ENCODE results near the gene FBXO2. TPM values are rescaled to one million over a fixed set of nuclear protein-coding genes. Genes with fewer than 3 reads are reported as not detected.

FBXO2 gene
- total and polyA plus RNA-seq, 10 of the 15 experiments (the other 5 are each of a cell fraction or from before 2014, with no cell fraction given): 0.06 to 0.41 (median 0.18) TPM; not detected in 4

GRCh38 chr1:11684070-11684469, 29.8 kb upstream of the FBXO2 start (continued):
- TF ChIP-seq SUZ12 (IDR thresholded peaks at IDR 0.05; ENCODE audit: unreplicated experiment): no peak
- TF ChIP-seq NR2C1 (IDR thresholded peaks at IDR 0.05): no peak
- no peak for TF ChIP-seq ATF3 (IDR thresholded peaks at IDR 0.05; ENCODE audit: borderline replicate concordance, extremely low read depth, low read depth, low read length)
- TF ChIP-seq STAT3 (IDR thresholded peaks at IDR 0.05; ENCODE audit: low read depth, low read length): no peak
- no peak for TF ChIP-seq RUNX3 (IDR thresholded peaks at IDR 0.05; ENCODE audit: low read length)
- TF ChIP-seq ELK1 (IDR thresholded peaks at IDR 0.05; ENCODE audit: low read depth, low read length): no peak

GRCh38 chr1:11682799-11683198, 28.6 kb upstream of the FBXO2 start:
- Histone ChIP-seq H3K4me2 (ENCODE audit: control insufficient read depth, insufficient read depth) (no peak overlapping the region), H2AFZ (ENCODE audit: control insufficient read depth, low read depth, low read length) (no peak overlapping the region), H3K36me3 (ENCODE audit: control insufficient read depth in 2 of 2, insufficient read depth in 2 of 2, low read length in 1 of 2) (no peaks in the 10 kb centered on the region), H3K4me3 (no peak overlapping the region), H3K27ac (ENCODE audit: control insufficient read depth, insufficient read depth) (no peak overlapping the region), H3K27me3 (replicated peaks in 1 of 2; ENCODE audit: control insufficient read depth in 2 of 2, insufficient read depth in 2 of 2, low read length in 1 of 2) (no peaks in the 10 kb centered on the region; a peak in 1 of 4 replicates), H3K9ac (ENCODE audit: control insufficient read depth, insufficient read depth, low read length) (no peak overlapping the region), H3K79me2 (ENCODE audit: control insufficient read depth, insufficient read depth, low read length) (peaks cover 2% of the 10 kb centered on the region), H4K20me1 (ENCODE audit: control insufficient read depth, insufficient read depth) (no peaks in the 10 kb centered on the region; the same call in 1 of the 2 replicates), H3K9me3 (replicated peaks; ENCODE audit: control insufficient read depth, insufficient read depth, low read length) (no peaks in the 10 kb centered on the region), H3K4me1 (ENCODE audit: control insufficient read depth, insufficient read depth, low read length) (no peaks in the 10 kb centered on the region)
- WGBS (ENCODE audit: insufficient coverage, insufficient replicate concordance, low lambda C conversion rate, missing lambda C conversion rate): 40% methylated on average over 1 of the region's 1 CpG
- SMC1A ChIA-PET (ENCODE audit: uncharacterized antibody, unreplicated experiment): interaction anchor here (1.0 to 2.3 kb wide), 2 partner anchors 12 to 19 kb away, joined by 4 to 17 read pairs; partner anchors contain the start of gene FBXO6
- CTCF ChIA-PET: interaction anchor here (0.9 to 2.3 kb wide), 5 partner anchors 7 to 48 kb away, joined by 3 to 17 read pairs (median 3); partner anchors contain the start of gene FBXO6
- POLR2A ChIA-PET: interaction anchor here (0.5 to 2.5 kb wide), 4 partner anchors 20 to 123 kb away, joined by 3 to 14 read pairs (median 5); partner anchors contain the start of genes CLCN6, FBXO6 and MTHFR
- intact Hi-C loops (cut with micrococcal nuclease; ENCODE audit: unreplicated experiment) (no loop called here), in situ Hi-C loops (cut with MboI) (no loop called here)
- no TSS peak for BruUV-seq (replicated peaks)
- no peak for ATAC-seq
- DNase-seq (ENCODE audit: low read depth, low spot score): no peak
- RAD21 ChIA-PET (ENCODE audit: unreplicated experiment): interaction anchor here (0.6 to 2.4 kb wide), 4 partner anchors 19 to 37 kb away, joined by 3 to 28 read pairs (median 4); partner anchors contain the start of gene FBXO6
- TF ChIP-seq TBL1XR1 (IDR thresholded peaks at IDR 0.05; ENCODE audit: low read depth, low read length) (no peak), TARDBP (IDR thresholded peaks at IDR 0.05; ENCODE audit: borderline replicate concordance) (no peak), NFIC (IDR thresholded peaks at IDR 0.05; ENCODE audit: low read depth, low read length) (no peak)
- no peak for FAIRE-seq

All from GM12878 (cell line).